Measurements from ENCODE around the gene BCAM.
A peak's percentile ranks its signal among the peaks of the same experiment; 100 is the strongest.

The BCAM gene

DNA sequence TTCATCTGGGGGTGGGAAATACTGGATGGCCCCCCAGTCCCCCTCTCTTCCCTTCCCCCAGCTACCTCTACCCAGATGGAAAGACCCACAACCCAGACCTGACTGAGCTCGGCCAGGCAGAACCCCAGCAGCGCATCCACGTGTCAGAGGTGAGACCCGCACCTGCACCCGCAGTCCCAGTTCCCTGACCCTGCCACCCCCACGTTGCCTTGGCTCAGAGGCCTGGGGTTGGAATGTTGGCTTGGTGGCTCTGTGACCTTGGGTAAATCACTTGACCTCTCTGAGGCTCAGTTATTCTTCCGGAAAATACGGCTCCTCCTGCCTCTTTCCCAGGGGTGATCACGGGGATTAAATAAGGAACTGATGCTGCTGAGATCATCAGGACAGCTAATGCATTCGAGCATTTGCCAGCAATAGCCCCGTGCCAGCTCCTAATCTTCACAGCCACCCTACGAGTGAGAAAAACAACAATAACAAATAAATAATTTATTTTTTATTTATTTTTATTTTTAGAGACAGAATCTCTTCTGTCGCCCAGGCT lies 18.9 kb upstream of the BCAM start:
- in situ Hi-C loops (cut with MboI; ENCODE audit: low sequenced_read_pairs, unreplicated experiment), result loop anchor here (10.0 kb wide), 1 partner anchor 165 kb away; the partner anchor contains the start of gene CLPTM1
- TF ChIP-seq, protein P1, sequence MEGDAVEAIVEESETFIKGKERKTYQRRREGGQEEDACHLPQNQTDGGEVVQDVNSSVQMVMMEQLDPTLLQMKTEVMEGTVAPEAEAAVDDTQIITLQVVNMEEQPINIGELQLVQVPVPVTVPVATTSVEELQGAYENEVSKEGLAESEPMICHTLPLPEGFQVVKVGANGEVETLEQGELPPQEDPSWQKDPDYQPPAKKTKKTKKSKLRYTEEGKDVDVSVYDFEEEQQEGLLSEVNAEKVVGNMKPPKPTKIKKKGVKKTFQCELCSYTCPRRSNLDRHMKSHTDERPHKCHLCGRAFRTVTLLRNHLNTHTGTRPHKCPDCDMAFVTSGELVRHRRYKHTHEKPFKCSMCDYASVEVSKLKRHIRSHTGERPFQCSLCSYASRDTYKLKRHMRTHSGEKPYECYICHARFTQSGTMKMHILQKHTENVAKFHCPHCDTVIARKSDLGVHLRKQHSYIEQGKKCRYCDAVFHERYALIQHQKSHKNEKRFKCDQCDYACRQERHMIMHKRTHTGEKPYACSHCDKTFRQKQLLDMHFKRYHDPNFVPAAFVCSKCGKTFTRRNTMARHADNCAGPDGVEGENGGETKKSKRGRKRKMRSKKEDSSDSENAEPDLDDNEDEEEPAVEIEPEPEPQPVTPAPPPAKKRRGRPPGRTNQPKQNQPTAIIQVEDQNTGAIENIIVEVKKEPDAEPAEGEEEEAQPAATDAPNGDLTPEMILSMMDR (IDR thresholded peaks at IDR 0.05; ENCODE audit: borderline replicate concordance, control extremely low read depth, extremely low read depth, insufficient read depth, missing control alignments), result no peak
- no peak for DNase-seq (ENCODE audit: low spot score)

- DNase-seq (ENCODE audit: low spot score), result no peak
- TF ChIP-seq, protein P1 (IDR thresholded peaks at IDR 0.05; ENCODE audit: borderline replicate concordance, control extremely low read depth, extremely low read depth, insufficient read depth, missing control alignments), result no peak
- in situ Hi-C loops (cut with MboI; ENCODE audit: low sequenced_read_pairs, unreplicated experiment), result no loop called here
Observed at GRCh38 chr19:44792281-44792680, 16.6 kb upstream of the BCAM start.

GRCh38 chr19:44794610-44795009 lies 14.3 kb upstream of the BCAM start:
- TF ChIP-seq, protein P1 (IDR thresholded peaks at IDR 0.05; ENCODE audit: borderline replicate concordance, control extremely low read depth, extremely low read depth, insufficient read depth, missing control alignments), result no peak
- in situ Hi-C loops (cut with MboI; ENCODE audit: low sequenced_read_pairs, unreplicated experiment), result no loop called here

DNA sequence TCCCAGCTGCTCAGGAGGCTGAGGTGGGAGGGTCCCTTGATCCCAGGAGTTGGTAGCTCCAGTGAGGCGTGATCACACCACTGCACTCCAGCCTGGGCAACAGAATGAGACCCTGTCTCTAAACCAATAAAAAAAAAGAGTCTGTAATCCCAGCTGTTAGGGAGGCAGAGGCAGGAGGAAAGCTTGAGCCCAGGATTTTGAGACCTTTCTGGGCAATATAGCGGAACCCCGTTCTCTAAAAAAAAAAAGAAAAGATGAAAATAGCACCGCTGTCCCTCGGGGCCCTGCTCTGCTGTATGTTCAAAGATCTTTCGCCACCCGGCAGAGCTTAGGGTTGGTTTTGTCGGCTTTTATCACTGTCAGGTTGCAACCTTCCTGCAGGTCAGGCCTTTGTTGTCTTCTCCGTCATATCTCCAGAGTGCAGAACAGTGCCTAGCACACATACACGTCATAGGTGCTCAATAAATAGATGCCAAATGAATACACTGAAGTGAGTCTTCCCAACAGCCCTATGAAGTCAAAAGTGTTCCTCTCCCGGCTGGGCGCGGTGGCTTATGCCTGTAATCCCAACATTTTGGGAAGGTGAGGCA lies 13.4 kb upstream of the BCAM start:
- TF ChIP-seq, protein P1 (IDR thresholded peaks at IDR 0.05; ENCODE audit: borderline replicate concordance, control extremely low read depth, extremely low read depth, insufficient read depth, missing control alignments), result no peak
- no peak for DNase-seq (ENCODE audit: low spot score)
- in situ Hi-C loops (cut with MboI; ENCODE audit: low sequenced_read_pairs, unreplicated experiment), result no loop called here

More at GRCh38 chr19:44794610-44795009, 14.3 kb upstream of the BCAM start:
- no peak for DNase-seq (ENCODE audit: low spot score)

GRCh38 chr19:44796701-44797115 lies 12.2 kb upstream of the BCAM start:
- TF ChIP-seq, protein P1 (IDR thresholded peaks at IDR 0.05; ENCODE audit: borderline replicate concordance, control extremely low read depth, extremely low read depth, insufficient read depth, missing control alignments), result no peak
- in situ Hi-C loops (cut with MboI; ENCODE audit: low sequenced_read_pairs, unreplicated experiment), result no loop called here
- DNase-seq (ENCODE audit: low spot score), result peak; percentile 16

DNA sequence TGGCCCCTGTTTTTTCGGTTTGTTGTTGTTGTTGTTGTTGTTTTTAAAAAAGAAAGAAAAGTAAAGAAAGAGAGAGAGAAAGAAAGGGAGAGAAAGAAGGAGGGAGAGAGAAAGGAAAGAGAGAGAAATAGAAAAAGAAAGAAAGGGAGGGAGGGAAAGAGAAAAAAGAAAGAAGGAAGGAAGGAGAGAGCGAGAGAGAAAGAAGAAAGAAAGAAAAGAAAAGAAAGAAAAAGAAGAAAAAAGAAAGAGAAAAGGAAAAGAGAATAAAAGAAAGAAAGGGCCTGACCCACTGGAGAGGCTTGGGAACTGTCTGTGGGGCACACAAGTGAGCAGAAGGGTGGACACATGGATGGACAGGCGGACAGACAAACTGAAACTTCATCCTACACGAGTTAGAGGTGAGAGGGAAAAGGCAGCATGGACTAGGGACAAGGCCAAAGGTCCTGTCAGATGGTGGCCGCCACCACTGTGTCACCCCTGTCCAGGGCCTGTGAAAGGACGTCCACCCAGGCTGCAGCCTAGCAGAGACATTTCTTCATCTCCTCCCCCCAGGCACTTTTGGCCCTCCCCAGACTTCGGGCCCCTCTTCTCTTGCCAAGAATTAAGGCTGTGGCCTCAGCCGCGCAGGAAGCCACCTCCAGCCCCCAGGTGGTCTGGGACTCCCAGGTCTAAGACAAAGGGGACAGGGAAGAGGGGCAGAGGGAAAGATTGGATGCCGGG lies 9.1 kb upstream of the BCAM start:
- TF ChIP-seq, protein P1 (IDR thresholded peaks at IDR 0.05; ENCODE audit: borderline replicate concordance, control extremely low read depth, extremely low read depth, insufficient read depth, missing control alignments), result no peak
- no peak for DNase-seq (ENCODE audit: low spot score)
- in situ Hi-C loops (cut with MboI; ENCODE audit: low sequenced_read_pairs, unreplicated experiment), result no loop called here
